Neural cell (in vitro differentiated cells): ENCODE data around the gene SHMT2. TPM values are rescaled to one million over a fixed set of nuclear protein-coding genes. Genes with fewer than 3 reads are reported as not detected.

ENCODE experiments used
- H2AFZ ChIP-seq: fragments of 200-600, 300-800 bp; sonication (generic), shearing (Covaris generic); 2 replicates; pipeline ENCODE4 v1.6.0; 2014; ENCODE audit warnings: low read depth, mild to moderate bottlenecking, antibody characterized with exemption, low read length, moderate library complexity
- H3F3A ChIP-seq: fragments of 200-600 bp; shearing (Covaris generic); 2 replicates; pipeline ENCODE4 v1.6.1; 2016; ENCODE audit warnings: mild to moderate bottlenecking, moderate library complexity, mixed read lengths, antibody characterized with exemption, low read length; ENCODE audit not compliant: insufficient read depth, poor library complexity, severe bottlenecking
- H3K27ac ChIP-seq: fragments of 200-600, 300-800 bp; sonication (generic), shearing (Covaris generic); 2 replicates; pipeline ENCODE4 v1.5.1; 2014; ENCODE audit warnings: mild to moderate bottlenecking, low read length, moderate library complexity
- H3K27me3 ChIP-seq: fragments of 300-800, 200-600 bp; sonication (generic), shearing (Covaris generic); 2 replicates; pipeline ENCODE4 v1.6.0; 2014; ENCODE audit warnings: mild to moderate bottlenecking, low read depth, low read length, moderate library complexity; ENCODE audit not compliant: insufficient read depth
- H3K36me3 ChIP-seq: fragments of 300-800, 200-600 bp; sonication (generic), shearing (Covaris generic); 2 replicates; pipeline ENCODE4 v1.5.1; 2014; ENCODE audit warnings: mild to moderate bottlenecking, antibody characterized with exemption, low read length, moderate library complexity; ENCODE audit not compliant: insufficient read depth
- H3K4me2 ChIP-seq: fragments of 300-800, 200-600 bp; sonication (generic), shearing (Covaris generic); 2 replicates; pipeline ENCODE4 v1.6.0; 2014; ENCODE audit warnings: mild to moderate bottlenecking, low read length
- H3K4me3 ChIP-seq: fragments of 300-800, 200-600 bp; sonication (generic), shearing (Covaris generic); 2 replicates; pipeline ENCODE4 v1.5.1; 2014; ENCODE audit warnings: mild to moderate bottlenecking, low read length, moderate library complexity
- H3K79me2 ChIP-seq: fragments of 200-600 bp; shearing (Covaris generic); replicated peaks from 2 replicates; pipeline ENCODE4 v1.6.0; 2014; ENCODE audit warnings: mild to moderate bottlenecking, low read length, moderate library complexity; ENCODE audit not compliant: insufficient read depth
- H3K9ac ChIP-seq: fragments of 300-800, 200-600 bp; sonication (generic), shearing (Covaris generic); 2 replicates; pipeline ENCODE4 v1.6.1; 2016; ENCODE audit warnings: mild to moderate bottlenecking, low read length, mixed read lengths
- H3K9me2 ChIP-seq: fragments of 200-600 bp; shearing (Covaris generic); 2 replicates; pipeline ENCODE4 v1.6.1; 2016; ENCODE audit warnings: mild to moderate bottlenecking, low read length, mixed read lengths; ENCODE audit not compliant: insufficient read depth
- H3K9me3 ChIP-seq: fragments of 200-600, 300-800 bp; sonication (generic), shearing (Covaris generic); 2 replicates; pipeline ENCODE4 v1.6.1; 2016; ENCODE audit warnings: mild to moderate bottlenecking, mixed run types, low read length, moderate library complexity, mixed read lengths
- H4K20me1 ChIP-seq: fragments of 200-600 bp; shearing (Covaris generic); 2 replicates; pipeline ENCODE4 v1.6.1; 2016; ENCODE audit warnings: mild to moderate bottlenecking, mixed run types; ENCODE audit not compliant: insufficient read depth
- CTCF ChIP-seq: fragments of 450-650 bp; IDR thresholded peaks from 2 replicates; pipeline ENCODE4 v1.5.1; 2014; ENCODE audit warnings: antibody characterized with exemption, mild to moderate bottlenecking, moderate library complexity; ENCODE audit not compliant: poor library complexity, severe bottlenecking
- EP300 ChIP-seq: fragments of 450-650 bp; conservative IDR thresholded peaks from 2 replicates; pipeline ENCODE4 v1.6.1; 2014; ENCODE audit warnings: antibody characterized with exemption, mild to moderate bottlenecking, moderate library complexity; ENCODE audit not compliant: poor library complexity, severe bottlenecking
- EZH2 ChIP-seq: fragments of 200-600, 300-800 bp; shearing (Covaris generic), sonication (generic); IDR thresholded peaks from 2 replicates; pipeline ENCODE4 v1.6.1; 2014; ENCODE audit warnings: antibody characterized with exemption, low read length, borderline replicate concordance, mild to moderate bottlenecking; ENCODE audit not compliant: insufficient read depth, poor library complexity, severe bottlenecking
- MXI1 ChIP-seq: fragments of 450-650 bp; conservative IDR thresholded peaks from 2 replicates; pipeline ENCODE4 v1.6.1; 2014; ENCODE audit warnings: antibody characterized with exemption, mild to moderate bottlenecking; ENCODE audit not compliant: poor library complexity, severe bottlenecking
- POLR2AphosphoS5 ChIP-seq: IDR thresholded peaks from 2 replicates; pipeline ENCODE4 v1.6.1; 2012
- RAD21 ChIP-seq: fragments of 450-650 bp; conservative IDR thresholded peaks from 2 replicates; pipeline ENCODE4 v1.6.1; 2014; ENCODE audit warnings: antibody characterized with exemption, mild to moderate bottlenecking, moderate library complexity
- REST ChIP-seq: IDR thresholded peaks from 2 replicates; pipeline ENCODE4 v1.6.1; 2012; ENCODE audit warnings: borderline replicate concordance
- SMC3 ChIP-seq: fragments of 450-650 bp; conservative IDR thresholded peaks from 2 replicates; pipeline ENCODE4 v1.6.1; 2014; ENCODE audit warnings: antibody characterized with exemption, mild to moderate bottlenecking, moderate library complexity; ENCODE audit not compliant: poor library complexity
- TAF1 ChIP-seq: IDR thresholded peaks from 2 replicates; pipeline ENCODE4 v1.6.1; 2012; ENCODE audit warnings: low read depth
- polyA plus RNA-seq: library from polyadenylated mRNA; depleted of rRNA; stranded (reverse); fragments of >200 nt; gene quantifications from 2 replicates; pipeline ENCODE4 v1.2.3, GENCODE V29; 2014

Gene SHMT2
- polyA plus RNA-seq, 1 donor from 2014 or later = 38.2 TPM

- Histone ChIP-seq H3K27ac (no peak overlapping the region), H3K9me2 (no peaks in the 10 kb centered on the region), H3K9ac (no peak overlapping the region), H3K4me2 (no peak overlapping the region), H3K4me3 (no peak overlapping the region), H3K9me3 (no peaks in the 10 kb centered on the region), H3K27me3 (no peaks in the 10 kb centered on the region), H3K79me2 (no peaks in the 10 kb centered on the region), H3K36me3 (peaks cover 8% of the 10 kb centered on the region), H4K20me1 (no peaks in the 10 kb centered on the region), H2AFZ (no peak overlapping the region), H3F3A (no peaks in the 10 kb centered on the region)
- TF ChIP-seq TAF1 = no peak
- TF ChIP-seq REST = no peak
- TF ChIP-seq RAD21 = no peak
- no peak for TF ChIP-seq SMC3
- no peak for TF ChIP-seq POLR2AphosphoS5
- TF ChIP-seq EP300 = no peak
- no peak for TF ChIP-seq CTCF
- TF ChIP-seq EZH2 = no peak
- TF ChIP-seq MXI1 = no peak
Observed at GRCh38 chr12:57203791-57204190, 25.7 kb upstream of the SHMT2 start.

- Histone ChIP-seq H3K27ac (no peak overlapping the region), H3K9me3 (no peaks in the 10 kb centered on the region), H3K4me2 (no peak overlapping the region), H2AFZ (no peak overlapping the region), H3K9ac (no peak overlapping the region), H3K36me3 (peaks cover 2% of the 10 kb centered on the region), H3K4me3 (no peak overlapping the region), H3K79me2 (no peaks in the 10 kb centered on the region), H4K20me1 (no peaks in the 10 kb centered on the region), H3F3A (no peaks in the 10 kb centered on the region), H3K27me3 (no peaks in the 10 kb centered on the region), H3K9me2 (no peaks in the 10 kb centered on the region)
- TF ChIP-seq MXI1 (no peak), TAF1 (no peak), REST (no peak), RAD21 (no peak), POLR2AphosphoS5 (no peak), EZH2 (no peak), EP300 (no peak), SMC3 (no peak), CTCF (no peak)
Observed at GRCh38 chr12:57204454-57204853, 25.1 kb upstream of the SHMT2 start.
